H9 (cell line): ENCODE measurements around the gene ASCC3. TPM values are rescaled to one million over a fixed set of nuclear protein-coding genes. Genes with fewer than 3 reads are reported as not detected.

Source experiments
- DNase-seq: peaks from one replicate; pipeline ENCODE4 v3.0.0-alpha.2; 2017
- H2AFZ ChIP-seq: one replicate; pipeline ENCODE4 v1.6.1; 2013; ENCODE audit warnings: mild to moderate bottlenecking, low read length, control low read depth, moderate library complexity
- H2AK5ac ChIP-seq: 2 replicates; pipeline ENCODE4 v1.6.1; 2013; ENCODE audit warnings: low read length, control low read depth, mixed read lengths; ENCODE audit not compliant: insufficient read length
- H2BK120ac ChIP-seq: one replicate; pipeline ENCODE4 v1.6.1; 2013; ENCODE audit warnings: low read depth, mild to moderate bottlenecking, low read length, control low read depth, inconsistent platforms; ENCODE audit not compliant: poor library complexity, severe bottlenecking
- H2BK12ac ChIP-seq: 2 replicates; pipeline ENCODE4 v1.6.1; 2013; ENCODE audit warnings: low read length, control low read depth, mixed read lengths, low read depth; ENCODE audit not compliant: insufficient read length
- H2BK15ac ChIP-seq: 2 replicates; pipeline ENCODE4 v1.6.1; 2013; ENCODE audit warnings: low read depth, low read length, control low read depth
- H2BK20ac ChIP-seq: one replicate; pipeline ENCODE4 v1.6.1; 2013; ENCODE audit warnings: low read depth, mild to moderate bottlenecking, low read length, control low read depth, inconsistent platforms; ENCODE audit not compliant: poor library complexity, severe bottlenecking
- H2BK5ac ChIP-seq: 2 replicates; pipeline ENCODE4 v1.6.1; 2013; ENCODE audit warnings: low read length, control low read depth, mixed read lengths; ENCODE audit not compliant: insufficient read length
- H3K14ac ChIP-seq: 2 replicates; pipeline ENCODE4 v1.6.1; 2013; ENCODE audit warnings: low read length, control low read depth; ENCODE audit not compliant: insufficient read depth
- H3K18ac ChIP-seq: 2 replicates; pipeline ENCODE4 v1.6.1; 2013; ENCODE audit warnings: low read depth, mild to moderate bottlenecking, mixed read lengths, low read length, control low read depth; ENCODE audit not compliant: insufficient read length
- H3K23ac ChIP-seq: 2 replicates; pipeline ENCODE4 v1.6.1; 2013; ENCODE audit warnings: low read length, control low read depth, mixed read lengths, low read depth; ENCODE audit not compliant: insufficient read length
- H3K23me2 ChIP-seq: 2 replicates; pipeline ENCODE4 v1.6.1; 2013; ENCODE audit warnings: low read depth, mild to moderate bottlenecking, mixed read lengths, low read length, control low read depth; ENCODE audit not compliant: insufficient read length, poor library complexity, severe bottlenecking
- H3K27ac ChIP-seq: 2 replicates; pipeline ENCODE4 v1.5.1; 2013; ENCODE audit warnings: low read length, control low read depth, mixed read lengths, low read depth; ENCODE audit not compliant: insufficient read length
- H3K27me3 ChIP-seq: 2 replicates; pipeline ENCODE4 v1.6.1; 2013; ENCODE audit warnings: low read length, control low read depth, inconsistent platforms; ENCODE audit not compliant: insufficient read depth
- H3K4ac ChIP-seq: 2 replicates; pipeline ENCODE4 v1.6.1; 2013; ENCODE audit warnings: low read depth, mild to moderate bottlenecking, control low read depth, inconsistent platforms, low read length, moderate library complexity
- H3K4me1 ChIP-seq: 2 replicates; pipeline ENCODE4 v1.6.1; 2013; ENCODE audit warnings: low read length, control low read depth, inconsistent platforms; ENCODE audit not compliant: insufficient read depth
- H3K4me2 ChIP-seq: 2 replicates; pipeline ENCODE4 v1.6.1; 2013; ENCODE audit warnings: low read length, control low read depth, mixed read lengths; ENCODE audit not compliant: insufficient read length, insufficient read depth
- H3K56ac ChIP-seq: 2 replicates; pipeline ENCODE4 v1.6.1; 2013; ENCODE audit warnings: low read depth, mild to moderate bottlenecking, mixed read lengths, low read length, control low read depth; ENCODE audit not compliant: insufficient read length
- H3K79me1 ChIP-seq: 2 replicates; pipeline ENCODE4 v1.6.1; 2013; ENCODE audit warnings: low read depth, mild to moderate bottlenecking, moderate library complexity, low read length, control low read depth, inconsistent platforms; ENCODE audit not compliant: insufficient read depth, poor library complexity, severe bottlenecking
- H3K79me2 ChIP-seq: 2 replicates; pipeline ENCODE4 v1.6.1; 2013; ENCODE audit warnings: low read length, control low read depth, inconsistent platforms; ENCODE audit not compliant: insufficient read depth
- H3K9ac ChIP-seq: 2 replicates; pipeline ENCODE4 v1.6.1; 2013; ENCODE audit warnings: low read length, control low read depth, mixed read lengths; ENCODE audit not compliant: insufficient read length; ENCODE audit errors: extremely low read depth
- H3K9me3 ChIP-seq: one replicate; pipeline ENCODE4 v1.6.1; 2013; ENCODE audit warnings: low read depth, low read length, inconsistent platforms; ENCODE audit not compliant: control insufficient read depth
- H3T11ph ChIP-seq: one replicate; pipeline ENCODE4 v1.6.1; 2013; ENCODE audit warnings: mild to moderate bottlenecking, low read length, control low read depth, inconsistent platforms
- H4K20me1 ChIP-seq: one replicate; pipeline ENCODE4 v1.6.1; 2013; ENCODE audit not compliant: control insufficient read depth, insufficient read length, insufficient read depth
- H4K5ac ChIP-seq: 2 replicates; pipeline ENCODE4 v1.6.1; 2013; ENCODE audit warnings: low read depth, mild to moderate bottlenecking, mixed read lengths, low read length, control low read depth; ENCODE audit not compliant: insufficient read length
- H4K8ac ChIP-seq: replicated peaks from 2 replicates; pipeline ENCODE4 v1.6.1; 2013; ENCODE audit warnings: low read length, control low read depth, mixed read lengths, low read depth; ENCODE audit not compliant: insufficient read length
- H4K91ac ChIP-seq: 2 replicates; pipeline ENCODE4 v1.6.1; 2013; ENCODE audit warnings: low read depth, mild to moderate bottlenecking, moderate library complexity, mixed read lengths, low read length, control low read depth; ENCODE audit not compliant: insufficient read length
- H3K27ac Mint-ChIP-seq, 3 experiments: 2 replicates in 2 of 3; 3 replicates in 1 of 3; pipeline ENCODE4 v1.8.0; 2020 to 2021; ENCODE audit warnings: mixed read lengths in 3 of 3, mild to moderate bottlenecking in 1 of 3, moderate library complexity in 1 of 3
- H3K27me3 Mint-ChIP-seq: 2 replicates; pipeline ENCODE4 v1.8.0; 2021; ENCODE audit warnings: low read depth, mild to moderate bottlenecking, moderate library complexity, mixed read lengths
- H3K36me3 Mint-ChIP-seq, 3 experiments: 2 replicates in 2 of 3; 3 replicates in 1 of 3; pipeline ENCODE4 v1.8.0; 2020 to 2021; ENCODE audit warnings: low read depth in 3 of 3, mixed read lengths in 3 of 3; ENCODE audit not compliant: insufficient read depth in 1 of 3
- H3K4me1 Mint-ChIP-seq, 2 experiments: 2 replicates each; pipeline ENCODE4 v1.8.0; 2020; ENCODE audit warnings: mixed read lengths in 2 of 2
- H3K4me3 Mint-ChIP-seq, 2 experiments: 2 replicates in 1 of 2; 3 replicates in 1 of 2; pipeline ENCODE4 v1.8.0; 2020 to 2021; ENCODE audit warnings: mild to moderate bottlenecking in 2 of 2, mixed read lengths in 2 of 2, moderate library complexity in 1 of 2
- H3K9me3 Mint-ChIP-seq, 2 experiments: 2 replicates in 1 of 2; 3 replicates in 1 of 2; pipeline ENCODE4 v1.8.0; 2020; ENCODE audit warnings: mild to moderate bottlenecking in 2 of 2, mixed read lengths in 2 of 2, moderate library complexity in 1 of 2
- CTCF ChIP-seq: fragments of 200-600 bp; sonication (generic); conservative IDR thresholded peaks from 3 replicates; pipeline ENCODE4 v1.8.0; 2021; ENCODE audit warnings: antibody characterized with exemption, mild to moderate bottlenecking
- WGBS: extraction: QIAGEN DNeasy Blood & Tissue Kit; methylation state at CpG from one replicate; pipeline ENCODE4 v1.1.7; 2013; ENCODE audit warnings: missing lambda C conversion rate, low lambda C conversion rate, mixed read lengths; ENCODE audit not compliant: insufficient read length; ENCODE audit errors: extremely low coverage; 5-methylcytosine and 5-hydroxymethylcytosine counted together
- total RNA-seq: library from RNA; stranded (reverse); gene quantifications from 2 replicates; pipeline ENCODE4 v1.2.1, GENCODE V29; 2021

Gene ASCC3
- total RNA-seq, 1 experiment from 2014 or later: 63.8 TPM

GRCh38 chr6:100808638-100809275 is 72.4 kb downstream of the ASCC3 start:
- no peaks in the 10 kb centered on the region for H3K79me1 ChIP-seq
- no peak overlapping the region for H2AFZ ChIP-seq
- no peaks in the 10 kb centered on the region for H3K9me3 ChIP-seq
- no peaks in the 10 kb centered on the region for H3K4me1 ChIP-seq
- peaks cover 3% of the 10 kb centered on the region; the same call in 1 of the 2 replicates for H3K79me2 ChIP-seq
- H3K27me3 ChIP-seq: no peaks in the 10 kb centered on the region
- H2AK5ac ChIP-seq: no peak overlapping the region
- H3K4ac ChIP-seq: no peak overlapping the region
- no peak overlapping the region for H2BK5ac ChIP-seq
- DNase-seq: no peak
- Mint-ChIP-seq H3K4me3 (no peak overlapping the region), H3K9me3 (no peaks in the 10 kb centered on the region), H3K27ac (no peak overlapping the region), H3K27me3 (no peaks in the 10 kb centered on the region), H3K36me3 (peaks cover under 1 to 5% (median 4%) of the 10 kb centered on the region in 3 experiments; a peak in 5 of 7 replicates), H3K4me1 (peaks cover 2 to 4% of the 10 kb centered on the region in 2 experiments; a peak in 2 of 4 replicates)
- no peak overlapping the region for H3K56ac ChIP-seq
- no peak overlapping the region for H2BK20ac ChIP-seq
- H3K23ac ChIP-seq: no peak overlapping the region
- no peak overlapping the region for H3K9ac ChIP-seq
- no peak overlapping the region for H3K14ac ChIP-seq
- no peaks in the 10 kb centered on the region for H3K23me2 ChIP-seq
- no peaks in the 10 kb centered on the region for H4K20me1 ChIP-seq
- no peak overlapping the region for H2BK120ac ChIP-seq
- TF ChIP-seq CTCF: no peak
- no CpG with 5 or more reads among the region's 3 CpGs for WGBS
- no peak overlapping the region for H3K18ac ChIP-seq
- no peak overlapping the region for H4K91ac ChIP-seq
- H2BK15ac ChIP-seq: no peak overlapping the region
- H3K4me2 ChIP-seq: no peak overlapping the region
- no peak overlapping the region for H3K27ac ChIP-seq
- H2BK12ac ChIP-seq: no peak overlapping the region
- H4K5ac ChIP-seq: no peak overlapping the region
- no peak overlapping the region for H3T11ph ChIP-seq
- no peak overlapping the region for H4K8ac ChIP-seq
